ENCODE data around the gene HELT. TPM values are rescaled to one million over a fixed set of nuclear protein-coding genes. Genes with fewer than 3 reads are reported as not detected.
"Not testable (repeated sequence)": the region's sequence is repeated elsewhere in the genome, so short reads cannot be mapped to it uniquely, and the experiment has no call there.

HELT gene
- total RNA-seq, 1 experiment from 2014 or later = not detected

DNA sequence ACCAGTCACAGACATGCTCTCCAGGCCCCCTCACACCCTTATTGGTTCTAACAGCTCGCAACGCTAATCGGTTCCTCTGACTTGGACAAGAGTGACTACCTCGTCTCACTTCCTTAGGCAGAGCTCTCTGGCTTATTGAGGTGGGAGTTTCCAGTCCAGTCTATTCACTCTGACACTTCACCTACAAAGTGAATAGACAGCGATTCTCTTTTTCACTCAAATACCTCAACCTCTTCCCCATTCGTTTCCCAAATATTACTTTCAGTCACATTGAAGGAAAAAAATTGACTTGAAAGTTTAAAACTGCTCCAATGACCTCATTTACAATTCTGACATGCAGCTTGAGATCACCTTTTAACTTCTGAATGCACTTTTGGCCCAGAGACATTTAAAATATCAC is 17.7 kb downstream of the HELT start:
- no peak for DNase-seq (ENCODE audit: low read depth)

- DNase-seq (ENCODE audit: low read depth) = no peak
Measured at GRCh38 chr4:185036842-185037241, 18.6 kb downstream of the HELT start.

- peak; percentile 40 for DNase-seq (ENCODE audit: low read depth)
Measured at GRCh38 chr4:185039508-185040273, 21.4 kb downstream of the HELT start.

- no peak for DNase-seq (ENCODE audit: low read depth)
Measured at GRCh38 chr4:185040523-185040922, 22.2 kb downstream of the HELT start.

DNA sequence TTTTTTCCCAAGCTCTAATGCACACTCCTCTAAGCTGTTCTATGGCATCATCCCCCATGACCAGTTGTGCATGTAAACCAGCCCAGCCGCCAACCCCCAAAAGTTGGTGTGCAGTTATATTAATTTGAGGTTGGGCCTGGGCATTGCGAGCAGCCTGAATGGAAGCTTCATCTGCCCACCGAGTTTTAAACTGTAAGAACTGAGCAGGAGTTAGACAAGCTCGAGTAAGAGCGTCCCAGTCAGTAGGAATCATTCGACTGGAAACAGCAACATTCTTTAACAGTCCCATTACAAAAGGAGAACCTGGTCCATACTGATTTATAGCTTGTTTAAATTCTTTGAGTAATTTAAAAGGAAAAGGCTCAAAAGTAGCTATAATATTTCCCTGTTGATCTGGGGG is 32.0 kb downstream of the HELT start:
- DNase-seq (ENCODE audit: low read depth) = not testable (repeated sequence)

GRCh38 chr4:185051283-185051682 is 33.0 kb downstream of the HELT start:
- DNase-seq (ENCODE audit: low read depth) = not testable (repeated sequence)

- no peak for DNase-seq (ENCODE audit: low read depth)
Measured at GRCh38 chr4:185053746-185054145, 35.5 kb downstream of the HELT start.

DNA sequence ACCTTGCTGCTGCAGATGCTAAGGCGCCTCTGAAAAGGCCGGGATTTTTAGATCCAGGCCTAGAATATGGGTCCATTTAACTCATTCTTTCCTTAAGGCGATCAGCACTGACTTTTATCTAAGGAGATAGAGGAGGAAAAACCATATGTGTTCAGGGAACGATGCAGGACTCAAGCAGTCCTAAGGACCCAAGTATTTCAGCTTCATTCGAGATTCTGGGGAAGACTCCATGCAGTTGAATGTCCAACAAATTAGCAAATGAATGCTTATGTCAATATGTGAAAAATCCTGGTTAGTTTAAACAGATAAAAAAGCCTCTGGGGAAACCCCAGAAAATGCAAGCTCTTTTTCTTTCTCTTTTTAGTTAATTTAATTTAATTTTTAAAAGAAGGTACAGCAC is 36.0 kb downstream of the HELT start:
- DNase-seq (ENCODE audit: low read depth) = no peak

- DNase-seq (ENCODE audit: low read depth) = no peak
Measured at GRCh38 chr4:185054886-185055285, 36.6 kb downstream of the HELT start.

GRCh38 chr4:185061610-185062009 is 43.3 kb downstream of the HELT start:
- no peak for DNase-seq (ENCODE audit: low read depth)

DNA sequence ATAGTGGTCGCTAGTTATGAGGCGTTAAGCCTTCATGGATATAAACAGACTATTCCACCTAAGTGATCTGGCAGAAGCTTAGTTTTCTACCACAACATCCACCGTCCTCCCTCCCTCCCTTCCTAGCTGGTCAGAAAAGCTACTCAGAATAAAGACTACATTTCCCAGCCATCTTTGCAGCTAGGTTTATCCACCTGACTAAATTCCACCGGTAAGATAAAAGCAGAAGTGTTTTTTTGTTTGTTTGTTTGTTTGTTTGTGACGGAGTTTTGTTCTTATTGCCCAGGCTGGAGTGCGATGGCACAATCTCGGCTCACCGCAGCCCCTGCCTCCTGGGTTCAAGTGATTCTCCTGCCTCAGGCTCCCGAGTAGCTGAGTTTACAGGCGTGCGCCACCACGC is 44.3 kb downstream of the HELT start:
- DNase-seq (ENCODE audit: low read depth) = no peak

- DNase-seq (ENCODE audit: low read depth) = no peak
Measured at GRCh38 chr4:185066179-185066578, 47.9 kb downstream of the HELT start.

DNA sequence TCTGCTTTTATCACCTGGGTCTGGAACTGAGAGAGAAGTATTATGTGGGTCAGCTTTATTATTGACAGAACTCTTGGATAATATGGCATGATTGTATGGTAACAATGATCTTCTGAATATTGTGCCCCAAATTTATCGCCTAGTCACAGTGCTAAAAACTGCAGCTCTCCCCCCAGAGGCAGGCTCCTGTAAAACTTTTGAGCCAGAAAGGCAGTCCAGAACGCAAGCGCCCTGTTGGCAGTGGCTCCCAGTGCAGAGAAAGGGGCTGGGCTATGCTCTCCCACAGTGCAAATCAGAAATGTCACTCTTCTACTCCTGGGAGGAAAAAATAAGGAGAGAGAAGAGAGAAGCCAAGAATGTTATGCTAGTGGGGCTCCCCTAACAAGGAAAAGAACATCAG is 50.5 kb downstream of the HELT start:
- no peak for DNase-seq (ENCODE audit: low read depth)

Other genes starting within 250 kb of the HELT start
- gene ACSL1, start 192.5 kb upstream of the HELT start, total RNA-seq (2014; rRNA removed; shearing (Covaris generic)) = 7.5 and 11.1 TPM in 2 replicates
- gene SLC25A4, start 124.8 kb downstream of the HELT start, total RNA-seq (2014; rRNA removed; shearing (Covaris generic)) = 22.3 and 22.4 TPM in 2 replicates
- 15.3 and 20.4 TPM in 2 replicates for gene CFAP97, start 185.5 kb downstream of the HELT start, total RNA-seq (2014; rRNA removed; shearing (Covaris generic))
- gene SNX25, start 191.1 kb downstream of the HELT start, total RNA-seq (2014; rRNA removed; shearing (Covaris generic)) = 14.5 and 19.8 TPM in 2 replicates

All from M059J (cell line).